Measurements from ENCODE around the gene USP20. TPM values are rescaled to one million over a fixed set of nuclear protein-coding genes. Genes with fewer than 3 reads are reported as not detected.

The USP20 gene
- total RNA-seq, 2 experiments from 2014 or later: 14.4 to 24.1 TPM

DNA sequence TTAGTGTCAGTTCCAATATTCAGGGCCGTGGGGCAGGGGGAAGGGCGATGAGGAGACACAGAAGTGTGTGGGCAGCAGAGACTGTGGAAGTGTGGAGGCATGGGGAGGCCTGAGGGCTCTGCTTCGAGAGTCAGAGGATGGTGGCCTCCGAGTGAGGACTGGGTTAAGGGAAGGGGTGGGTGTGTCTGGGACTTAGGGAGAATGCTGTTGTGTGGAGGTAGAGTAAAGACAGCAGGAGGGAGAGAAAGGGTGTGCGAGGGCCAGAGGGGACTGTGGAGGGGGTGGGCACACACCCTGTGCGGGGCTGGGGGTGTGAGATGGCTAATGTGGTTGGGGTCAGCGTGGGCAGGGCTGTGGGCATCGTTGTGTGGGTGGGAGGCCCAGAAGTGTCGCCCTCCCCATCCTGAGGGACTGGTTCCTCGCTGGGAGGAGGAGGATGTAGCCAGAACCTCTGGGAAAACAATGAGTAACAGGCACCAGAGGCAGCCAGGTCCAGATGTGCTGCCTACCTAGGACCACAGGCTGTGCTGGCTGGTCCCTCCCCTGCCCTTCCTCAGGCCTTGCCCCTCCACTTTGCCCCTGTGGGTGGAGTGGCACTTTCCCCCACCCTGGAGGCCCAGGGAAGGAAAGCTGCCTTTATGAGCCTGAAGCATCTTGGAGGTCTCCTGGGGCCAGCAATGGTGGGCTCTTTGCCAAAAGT is 4.2 kb downstream of the USP20 start:
- Histone ChIP-seq H3K4me1 (ENCODE audit: insufficient read depth, low read length, poor library complexity, severe bottlenecking) (peaks cover 37% of the 10 kb centered on the region), H3K27ac (ENCODE audit: low read depth, low read length, poor library complexity, severe bottlenecking) (peak overlapping the region; percentile 62), H3K79me2 (ENCODE audit: insufficient read depth, low read depth, low read length) (peaks cover 15% of the 10 kb centered on the region), H3K9me2 (ENCODE audit: insufficient read depth, low read length) (no peaks in the 10 kb centered on the region), H3K4me3 (ENCODE audit: low read depth, low read length, poor library complexity, severe bottlenecking) (no peak overlapping the region), H2AFZ (ENCODE audit: low read length) (no peak overlapping the region), H3K9me3 (ENCODE audit: low read length) (no peaks in the 10 kb centered on the region), H3K36me3 (ENCODE audit: insufficient read depth, low read length) (no peaks in the 10 kb centered on the region), H4K20me1 (ENCODE audit: insufficient read depth, low read length) (no peaks in the 10 kb centered on the region), H3K4me2 (ENCODE audit: low read length) (peak overlapping the region; percentile 58)
- BruUV-seq (replicated peaks): no TSS peak
- no peak for DNase-seq (ENCODE audit: low spot score)
- TF ChIP-seq, protein P1, sequence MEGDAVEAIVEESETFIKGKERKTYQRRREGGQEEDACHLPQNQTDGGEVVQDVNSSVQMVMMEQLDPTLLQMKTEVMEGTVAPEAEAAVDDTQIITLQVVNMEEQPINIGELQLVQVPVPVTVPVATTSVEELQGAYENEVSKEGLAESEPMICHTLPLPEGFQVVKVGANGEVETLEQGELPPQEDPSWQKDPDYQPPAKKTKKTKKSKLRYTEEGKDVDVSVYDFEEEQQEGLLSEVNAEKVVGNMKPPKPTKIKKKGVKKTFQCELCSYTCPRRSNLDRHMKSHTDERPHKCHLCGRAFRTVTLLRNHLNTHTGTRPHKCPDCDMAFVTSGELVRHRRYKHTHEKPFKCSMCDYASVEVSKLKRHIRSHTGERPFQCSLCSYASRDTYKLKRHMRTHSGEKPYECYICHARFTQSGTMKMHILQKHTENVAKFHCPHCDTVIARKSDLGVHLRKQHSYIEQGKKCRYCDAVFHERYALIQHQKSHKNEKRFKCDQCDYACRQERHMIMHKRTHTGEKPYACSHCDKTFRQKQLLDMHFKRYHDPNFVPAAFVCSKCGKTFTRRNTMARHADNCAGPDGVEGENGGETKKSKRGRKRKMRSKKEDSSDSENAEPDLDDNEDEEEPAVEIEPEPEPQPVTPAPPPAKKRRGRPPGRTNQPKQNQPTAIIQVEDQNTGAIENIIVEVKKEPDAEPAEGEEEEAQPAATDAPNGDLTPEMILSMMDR (conservative IDR thresholded peaks at IDR 0.05; ENCODE audit: low read length): no peak
- TF ChIP-seq EZH2phosphoT487 (IDR thresholded peaks at IDR 0.05; ENCODE audit: borderline replicate concordance, low read depth, low read length): no peak
- POLR2A ChIA-PET: interaction anchor here (0.6 kb wide), 1 partner anchor 11 kb away, joined by 3 read pairs; no protein-coding TSS in a partner anchor
- intact Hi-C loops (cut with micrococcal nuclease; ENCODE audit: unreplicated experiment): no loop called here
- CTCF ChIA-PET (ENCODE audit: unreplicated experiment): no interaction called here

DNA sequence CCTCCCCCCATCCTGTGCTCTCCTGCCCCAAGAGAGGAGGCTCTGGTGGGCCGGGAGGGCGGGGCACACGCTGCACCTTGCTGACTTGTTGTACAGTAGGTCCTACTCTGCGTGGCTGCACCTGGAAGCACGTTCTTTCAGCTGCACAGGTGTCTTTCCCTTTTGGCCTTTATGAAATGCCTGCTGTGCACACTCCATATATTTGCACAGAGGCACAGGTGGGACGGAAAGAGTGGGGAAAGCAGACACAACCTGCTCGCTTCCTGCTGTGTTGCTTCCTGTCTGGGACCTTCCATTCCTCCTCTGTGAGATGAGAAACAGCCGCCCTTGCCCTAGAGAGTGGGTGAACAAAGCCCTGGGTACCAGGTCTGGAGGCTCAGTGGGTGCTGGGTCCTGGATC is 4.8 kb downstream of the USP20 start:
- no peak overlapping the region for H3K4me3 ChIP-seq (ENCODE audit: low read depth, low read length, poor library complexity, severe bottlenecking)
- TF ChIP-seq, protein P1 (conservative IDR thresholded peaks at IDR 0.05; ENCODE audit: low read length): no peak
- TF ChIP-seq EZH2phosphoT487 (IDR thresholded peaks at IDR 0.05; ENCODE audit: borderline replicate concordance, low read depth, low read length): no peak
- H3K9me2 ChIP-seq (ENCODE audit: insufficient read depth, low read length): no peaks in the 10 kb centered on the region
- peak overlapping the region; percentile 62 for H3K27ac ChIP-seq (ENCODE audit: low read depth, low read length, poor library complexity, severe bottlenecking)
- no peaks in the 10 kb centered on the region for H3K9me3 ChIP-seq (ENCODE audit: low read length)
- peaks cover 38% of the 10 kb centered on the region for H3K4me1 ChIP-seq (ENCODE audit: insufficient read depth, low read length, poor library complexity, severe bottlenecking)
- no peak overlapping the region for H2AFZ ChIP-seq (ENCODE audit: low read length)
- DNase-seq (ENCODE audit: low spot score): peak; percentile 56
- no TSS peak for BruUV-seq (replicated peaks)
- intact Hi-C loops (cut with micrococcal nuclease; ENCODE audit: unreplicated experiment): no loop called here
- CTCF ChIA-PET (ENCODE audit: unreplicated experiment): no interaction called here
- H4K20me1 ChIP-seq (ENCODE audit: insufficient read depth, low read length): no peaks in the 10 kb centered on the region
- H3K4me2 ChIP-seq (ENCODE audit: low read length): peak overlapping the region; percentile 58
- POLR2A ChIA-PET: interaction anchor here (0.6 kb wide), 1 partner anchor 11 kb away, joined by 3 read pairs; no protein-coding TSS in a partner anchor
- H3K36me3 ChIP-seq (ENCODE audit: insufficient read depth, low read length): no peaks in the 10 kb centered on the region
- peaks cover 10% of the 10 kb centered on the region; the same call in 1 of the 2 replicates for H3K79me2 ChIP-seq (ENCODE audit: insufficient read depth, low read depth, low read length)

DNA sequence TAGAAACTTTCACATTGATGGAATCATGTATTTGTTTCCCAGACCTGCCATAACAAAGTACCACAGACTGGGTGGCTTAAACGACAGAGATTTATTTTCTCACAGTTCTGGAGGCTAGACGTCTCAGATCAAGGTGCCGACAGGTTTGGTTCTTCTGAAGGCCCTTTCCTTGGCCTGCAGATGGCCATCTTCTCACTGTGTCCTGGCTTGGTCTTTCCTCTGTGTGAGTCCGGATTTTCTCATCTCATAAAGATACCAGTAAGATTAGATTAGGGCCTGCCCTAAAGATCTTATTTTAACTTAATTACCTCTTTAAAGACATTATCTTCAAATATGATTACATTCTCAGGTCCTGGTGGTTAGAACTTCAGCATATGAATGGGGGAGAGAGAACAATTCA is 5.8 kb downstream of the USP20 start:
- H3K4me3 ChIP-seq (ENCODE audit: low read depth, low read length, poor library complexity, severe bottlenecking): no peak overlapping the region
- peaks cover 6% of the 10 kb centered on the region; the same call in 1 of the 2 replicates for H3K79me2 ChIP-seq (ENCODE audit: insufficient read depth, low read depth, low read length)
- H3K36me3 ChIP-seq (ENCODE audit: insufficient read depth, low read length): no peaks in the 10 kb centered on the region
- peaks cover 39% of the 10 kb centered on the region for H3K4me1 ChIP-seq (ENCODE audit: insufficient read depth, low read length, poor library complexity, severe bottlenecking)
- intact Hi-C loops (cut with micrococcal nuclease; ENCODE audit: unreplicated experiment): no loop called here
- ChIA-PET POLR2A (no interaction called here), CTCF (ENCODE audit: unreplicated experiment) (no interaction called here)
- no peak for DNase-seq (ENCODE audit: low spot score)
- no peaks in the 10 kb centered on the region for H4K20me1 ChIP-seq (ENCODE audit: insufficient read depth, low read length)
- TF ChIP-seq EZH2phosphoT487 (IDR thresholded peaks at IDR 0.05; ENCODE audit: borderline replicate concordance, low read depth, low read length): no peak
- TF ChIP-seq, protein P1 (conservative IDR thresholded peaks at IDR 0.05; ENCODE audit: low read length): no peak
- no TSS peak for BruUV-seq (replicated peaks)
- H2AFZ ChIP-seq (ENCODE audit: low read length): no peak overlapping the region
- H3K27ac ChIP-seq (ENCODE audit: low read depth, low read length, poor library complexity, severe bottlenecking): no peak overlapping the region
- no peaks in the 10 kb centered on the region for H3K9me3 ChIP-seq (ENCODE audit: low read length)
- no peaks in the 10 kb centered on the region for H3K9me2 ChIP-seq (ENCODE audit: insufficient read depth, low read length)
- no peak overlapping the region for H3K4me2 ChIP-seq (ENCODE audit: low read length)

Data from OCI-LY7 (cell line).